SH-SY5Y (cell line): ENCODE measurements around the gene NNMT.

Source experiments
- GATA2 ChIP-seq: IDR thresholded peaks from 2 replicates; pipeline ENCODE4 v1.6.1; 2011; ENCODE audit warnings: mild to moderate bottlenecking, low read depth, low read length
- GATA3 ChIP-seq: IDR thresholded peaks from 2 replicates; pipeline ENCODE4 v1.6.1; 2011; ENCODE audit warnings: low read depth, mild to moderate bottlenecking, low read length, moderate library complexity

The NNMT gene

DNA sequence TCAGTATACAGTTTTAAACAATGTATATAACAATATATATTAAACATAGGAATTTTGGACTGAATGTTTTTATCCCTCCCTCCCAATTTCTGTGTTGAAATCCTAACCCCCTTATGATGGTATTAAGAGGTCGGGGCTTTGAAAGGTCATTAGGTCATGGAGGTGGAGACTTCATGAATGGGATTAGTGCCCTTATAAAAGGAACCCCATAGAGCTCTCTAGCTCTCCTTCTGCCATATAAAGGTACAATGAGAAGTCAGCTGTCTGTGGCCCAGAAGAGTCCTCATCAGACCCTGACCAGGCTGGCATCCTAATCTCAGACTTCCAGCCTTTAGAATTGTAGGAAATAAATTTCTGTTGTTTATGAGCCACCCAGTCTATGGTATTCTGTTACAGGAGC is 6.5 kb downstream of the NNMT start:
- no peak for TF ChIP-seq GATA2
- no peak for TF ChIP-seq GATA3

DNA sequence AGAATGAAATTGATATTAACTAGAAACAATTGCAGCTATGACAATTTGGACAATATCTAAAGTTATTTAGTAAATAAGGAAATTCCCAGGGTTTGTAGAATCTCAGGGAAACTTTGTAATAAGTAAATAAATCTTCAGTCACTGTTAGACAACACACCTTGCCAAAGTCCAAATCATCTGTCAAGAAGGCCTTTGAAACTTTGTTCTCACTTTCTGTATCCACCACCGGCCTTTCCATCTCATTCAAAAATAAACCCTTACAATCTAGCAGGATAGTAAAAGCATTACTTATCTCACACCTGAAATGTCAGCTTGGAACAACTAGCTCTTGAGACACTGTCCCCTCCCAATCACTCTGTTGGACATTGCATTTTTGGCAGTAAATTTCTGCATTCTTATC is 7.9 kb downstream of the NNMT start:
- no peak for TF ChIP-seq GATA2
- TF ChIP-seq GATA3: no peak

DNA sequence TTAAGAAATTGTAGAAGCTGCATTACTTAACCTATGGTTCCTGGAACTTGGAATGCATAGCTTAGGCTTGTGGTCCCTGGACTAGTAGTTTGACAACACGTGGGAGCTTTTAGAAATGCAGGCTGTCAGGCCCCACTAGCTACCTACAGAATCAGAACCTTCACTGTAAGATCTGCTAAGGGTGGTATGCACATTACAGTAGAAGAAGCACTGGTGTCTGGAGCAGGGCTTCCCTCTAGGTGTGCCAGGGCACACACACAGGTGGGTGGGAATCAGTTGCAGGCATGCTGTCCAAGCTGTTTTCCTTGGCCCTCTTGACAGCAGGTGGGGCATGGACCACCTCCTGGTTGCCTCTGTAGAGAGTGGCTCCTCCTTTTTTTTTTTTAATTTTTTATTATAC is 8.8 kb downstream of the NNMT start:
- TF ChIP-seq GATA2: no peak
- no peak for TF ChIP-seq GATA3

DNA sequence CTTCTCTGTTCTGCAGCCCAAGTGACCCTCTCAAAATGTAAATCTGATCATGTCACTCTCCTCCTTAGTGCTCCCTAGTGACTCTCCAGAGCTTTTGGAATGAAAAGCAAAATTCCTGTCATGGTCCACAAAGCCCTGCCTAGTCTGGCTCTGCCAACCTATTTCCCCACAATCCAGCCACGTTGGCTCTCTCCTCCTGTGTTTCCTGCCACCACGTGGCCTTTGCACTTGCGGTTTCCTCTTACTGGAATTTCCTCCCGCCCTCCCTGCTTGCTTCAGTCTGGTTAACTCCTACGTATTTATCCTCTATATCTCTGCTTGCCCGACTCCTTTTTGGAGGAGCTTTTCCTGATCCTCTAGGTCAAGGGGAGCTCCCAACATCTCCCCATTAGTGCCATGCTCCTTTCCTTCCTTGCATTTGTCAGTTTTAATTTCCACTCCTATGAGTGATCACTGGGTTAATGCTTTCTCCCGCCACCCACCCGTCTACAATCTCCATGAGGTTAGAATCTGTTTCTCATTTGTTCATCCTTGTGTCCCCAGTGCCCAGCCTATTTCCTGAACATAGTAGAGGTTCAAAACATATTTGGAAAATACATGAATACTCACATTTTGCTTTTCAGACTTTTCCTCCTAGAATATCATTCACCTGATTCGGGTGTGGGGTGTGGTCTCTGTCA is 11.5 kb downstream of the NNMT start:
- TF ChIP-seq GATA2 (no peak), GATA3 (no peak)

DNA sequence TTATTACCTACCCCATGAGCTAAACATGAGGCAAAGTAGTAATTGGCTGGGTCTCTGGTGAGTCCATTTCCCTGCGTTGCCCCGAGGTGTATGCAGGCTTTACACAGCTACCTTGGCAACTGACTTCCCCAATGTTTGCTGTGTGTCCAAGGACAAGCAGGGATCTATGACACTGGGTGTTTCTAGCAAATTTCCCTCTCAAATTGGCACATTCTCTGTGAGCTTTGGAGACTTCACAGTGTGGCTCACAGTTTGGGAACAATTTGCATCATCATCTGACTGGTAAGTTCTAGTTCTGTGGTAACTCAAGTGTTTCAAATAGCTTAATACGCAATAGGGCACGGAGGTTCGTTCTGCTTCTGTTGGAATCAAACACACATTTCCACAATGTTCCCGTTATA is 12.5 kb downstream of the NNMT start:
- TF ChIP-seq GATA3: no peak
- TF ChIP-seq GATA2: no peak

- TF ChIP-seq GATA3 (no peak), GATA2 (no peak)
Measured at GRCh38 chr11:114309517-114309916, 13.3 kb downstream of the NNMT start.

- no peak for TF ChIP-seq GATA2
Measured at GRCh38 chr11:114310095-114310494, 13.9 kb downstream of the NNMT start.

DNA sequence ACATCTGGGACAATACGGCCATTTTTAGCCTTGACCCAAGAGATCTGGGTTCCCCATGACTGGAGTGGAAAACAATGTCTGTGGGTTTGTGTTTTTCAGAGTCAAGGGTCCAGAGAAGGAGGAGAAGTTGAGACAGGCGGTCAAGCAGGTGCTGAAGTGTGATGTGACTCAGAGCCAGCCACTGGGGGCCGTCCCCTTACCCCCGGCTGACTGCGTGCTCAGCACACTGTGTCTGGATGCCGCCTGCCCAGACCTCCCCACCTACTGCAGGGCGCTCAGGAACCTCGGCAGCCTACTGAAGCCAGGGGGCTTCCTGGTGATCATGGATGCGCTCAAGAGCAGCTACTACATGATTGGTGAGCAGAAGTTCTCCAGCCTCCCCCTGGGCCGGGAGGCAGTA is 15.7 kb downstream of the NNMT start:
- TF ChIP-seq GATA3 (no peak), GATA2 (no peak)

DNA sequence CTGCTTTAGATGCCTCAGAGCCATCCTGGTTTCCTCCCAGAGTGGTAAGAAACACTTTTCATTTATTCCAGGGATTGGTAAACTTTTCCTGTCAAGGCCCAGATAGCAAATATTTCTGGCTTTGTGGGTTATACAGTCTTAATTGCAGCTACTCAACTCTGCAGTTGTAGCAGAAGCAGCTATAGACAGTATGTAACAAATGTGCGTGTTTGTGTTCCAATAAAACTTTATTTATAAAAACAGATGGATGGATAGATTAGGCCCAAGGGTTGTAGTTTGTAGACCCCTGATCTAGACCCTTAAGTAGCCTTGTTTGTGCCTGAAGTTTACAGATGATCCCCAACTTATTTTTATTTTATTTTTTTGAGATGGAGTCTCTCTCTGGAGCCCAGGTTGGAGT is 17.9 kb downstream of the NNMT start:
- no peak for TF ChIP-seq GATA3
- no peak for TF ChIP-seq GATA2

DNA sequence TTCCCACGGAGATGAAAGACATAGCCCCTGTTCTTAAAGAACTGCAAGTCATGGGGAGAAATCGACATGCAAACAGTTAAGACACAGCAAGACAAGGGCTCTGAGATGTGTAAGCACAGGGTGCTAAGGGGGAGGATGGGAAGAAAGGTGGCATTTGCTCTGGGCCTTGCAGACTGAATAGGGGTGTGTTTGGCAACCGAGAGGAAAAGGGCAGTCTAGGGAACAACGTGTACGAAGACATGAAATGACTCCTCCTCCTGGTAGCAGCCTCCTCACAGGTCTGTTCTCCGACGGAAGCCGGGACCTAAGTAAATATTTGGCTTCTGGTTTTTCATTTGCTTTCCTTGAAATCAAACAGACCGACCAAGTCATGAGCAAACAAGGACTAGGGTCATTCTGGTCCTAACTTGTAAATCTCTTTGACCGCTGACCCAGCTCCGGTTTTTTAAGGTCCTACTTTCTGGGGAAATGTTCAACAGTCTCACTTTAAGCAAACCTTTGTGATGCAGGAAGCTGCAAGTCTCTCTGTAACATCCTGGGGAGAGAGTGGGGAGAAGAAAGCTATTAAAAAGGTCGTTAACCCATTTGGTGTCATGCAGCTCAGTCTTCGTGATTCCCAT is 19.7 kb downstream of the NNMT start:
- no peak for TF ChIP-seq GATA3
- TF ChIP-seq GATA2: no peak

DNA sequence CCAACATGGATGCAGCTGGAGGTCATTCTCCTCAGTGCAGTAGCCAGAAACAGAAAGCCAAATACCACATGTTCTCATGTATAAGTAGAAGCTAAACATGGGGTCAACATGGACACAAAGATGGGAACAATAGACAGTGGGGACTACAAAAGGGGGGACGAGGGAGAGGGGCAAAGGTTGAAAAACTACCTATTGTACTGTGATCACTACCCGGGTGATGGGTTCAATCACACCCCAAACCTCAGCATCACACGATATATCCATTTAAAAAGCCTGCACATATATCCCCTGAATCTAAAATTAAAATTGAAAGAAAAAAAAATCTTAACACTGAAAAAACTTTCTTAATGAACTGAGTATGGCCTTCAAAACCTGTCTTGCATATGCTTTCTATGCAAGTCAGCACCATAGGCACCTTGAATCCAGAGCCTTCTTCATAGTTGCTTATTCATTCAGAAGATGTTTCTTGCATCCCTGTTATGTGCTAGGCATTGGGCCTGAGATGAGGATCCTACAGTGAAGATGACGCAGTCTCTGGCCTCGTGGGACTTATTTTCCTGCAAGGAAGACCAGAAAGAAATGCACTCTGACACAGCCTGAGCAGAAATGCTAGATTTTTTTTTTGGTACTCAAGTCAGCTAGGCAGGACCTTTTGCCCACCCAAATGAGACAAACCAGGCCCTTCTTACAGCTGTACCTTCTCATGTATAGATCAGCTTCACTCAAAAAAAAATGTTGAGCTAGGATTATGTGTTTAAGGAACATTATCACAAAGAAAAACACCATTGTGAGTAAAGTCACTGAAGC is 21.0 kb downstream of the NNMT start:
- no peak for TF ChIP-seq GATA2
- TF ChIP-seq GATA3: no peak

- TF ChIP-seq GATA2: no peak
- no peak for TF ChIP-seq GATA3
Measured at GRCh38 chr11:114317787-114318137, 21.6 kb downstream of the NNMT start.

- TF ChIP-seq GATA2 (no peak), GATA3 (no peak)
Measured at GRCh38 chr11:114318361-114318760, 22.2 kb downstream of the NNMT start.

DNA sequence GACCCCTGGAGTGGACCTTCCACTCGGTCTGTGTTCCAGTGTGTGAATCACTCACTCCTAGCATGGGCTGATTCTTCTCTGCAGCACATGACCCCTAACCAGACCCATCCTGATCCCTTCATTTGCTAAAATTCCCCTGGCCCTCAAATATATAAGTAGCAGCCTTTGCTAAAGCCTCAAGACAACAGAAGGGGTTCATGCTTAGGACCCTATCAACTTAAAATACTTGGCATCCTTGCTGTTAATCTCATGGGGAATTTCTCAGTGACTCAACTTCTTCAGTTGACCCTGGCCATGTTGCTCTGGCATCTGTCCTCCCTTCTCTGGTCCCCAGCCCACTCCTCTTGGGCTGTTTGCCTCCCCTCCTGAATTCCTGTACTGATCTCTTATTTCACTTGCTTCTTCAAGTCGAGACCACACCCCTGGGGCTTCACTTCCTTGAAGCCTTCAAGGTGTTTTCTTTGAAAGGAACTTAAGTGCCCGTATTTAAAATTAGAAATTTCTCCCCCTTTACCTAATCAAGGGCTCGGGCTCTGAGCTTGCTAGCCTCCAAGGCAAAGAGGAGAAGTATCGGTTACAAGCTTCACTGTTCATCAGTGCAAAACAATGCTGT is 23.6 kb downstream of the NNMT start:
- no peak for TF ChIP-seq GATA3
- TF ChIP-seq GATA2: no peak

DNA sequence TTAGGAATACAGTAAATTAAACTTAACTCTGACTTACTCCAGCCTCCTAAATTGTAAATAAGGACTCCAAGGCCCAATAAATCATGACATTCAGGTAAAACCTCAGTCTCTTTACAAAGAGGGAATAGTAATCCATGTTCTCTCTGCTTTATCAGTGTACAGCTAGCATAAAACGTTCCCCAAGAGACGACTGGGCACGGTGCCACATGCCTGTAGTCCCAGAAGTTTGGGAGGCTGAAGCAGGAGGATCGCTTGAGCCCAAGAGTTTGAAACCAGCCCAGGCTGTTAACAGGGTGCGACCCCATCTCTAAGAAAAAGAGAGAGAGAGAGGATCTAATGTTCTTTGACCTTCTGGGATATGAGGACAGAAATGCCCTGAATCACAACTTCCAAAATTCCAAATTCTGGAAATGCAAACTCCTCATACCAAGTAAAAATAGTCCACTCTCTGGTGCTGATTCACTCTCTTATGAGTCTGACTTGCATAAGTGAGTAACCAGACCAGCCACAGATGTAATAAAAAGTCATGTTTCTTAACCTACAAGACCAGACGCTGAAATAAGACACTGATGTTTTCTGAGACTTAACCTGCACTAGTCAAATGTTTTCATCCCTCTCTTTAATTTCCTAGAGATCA is 25.5 kb downstream of the NNMT start:
- TF ChIP-seq GATA2 (no peak), GATA3 (no peak)
